ENCODE data around the gene VAC14.

The VAC14 gene

GRCh38 chr16:70697594-70698170 is 103.3 kb downstream of the VAC14 start:
- ChIA-PET POLR2A (no interaction called here), CTCF (no interaction called here)
- no peak for DNase-seq (ENCODE audit: extremely low spot score)
- no peak for TF ChIP-seq L3MBTL2 (conservative IDR thresholded peaks at IDR 0.05)

DNA sequence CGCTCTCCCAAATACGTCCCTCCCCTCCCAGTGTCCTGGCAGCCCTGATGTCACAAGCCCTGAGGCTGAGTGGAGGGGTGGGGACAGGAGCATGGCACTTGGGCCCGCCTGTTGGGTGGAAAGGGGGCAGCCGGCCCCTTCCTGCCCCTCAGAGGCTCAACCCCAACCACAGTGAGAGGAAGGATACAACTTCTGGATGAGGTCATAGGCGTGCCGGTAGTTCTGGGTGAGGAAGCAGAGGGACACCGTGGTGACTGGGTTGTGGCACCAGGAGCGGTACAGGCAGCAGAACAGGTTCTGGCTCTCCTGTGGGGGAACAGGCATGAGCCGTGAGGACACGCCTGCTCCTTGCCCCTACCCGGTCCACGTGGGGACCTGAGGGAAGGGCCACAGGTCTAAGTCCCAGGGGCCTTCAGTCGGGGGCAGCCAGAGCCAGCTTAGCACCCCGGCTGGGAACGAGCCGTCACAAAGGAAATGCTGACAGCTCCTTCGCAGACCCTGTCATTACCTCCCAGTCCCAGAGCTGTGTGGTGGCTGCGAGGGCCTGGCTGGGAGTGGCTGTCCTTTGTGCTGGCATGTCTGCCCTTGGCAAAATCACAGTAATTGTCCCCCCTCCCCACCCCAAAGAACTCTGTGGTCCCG is 103.9 kb downstream of the VAC14 start:
- no peak for DNase-seq (ENCODE audit: extremely low spot score)
- POLR2A ChIA-PET, result no interaction called here
- CTCF ChIA-PET, result no interaction called here
- TF ChIP-seq, protein P1, sequence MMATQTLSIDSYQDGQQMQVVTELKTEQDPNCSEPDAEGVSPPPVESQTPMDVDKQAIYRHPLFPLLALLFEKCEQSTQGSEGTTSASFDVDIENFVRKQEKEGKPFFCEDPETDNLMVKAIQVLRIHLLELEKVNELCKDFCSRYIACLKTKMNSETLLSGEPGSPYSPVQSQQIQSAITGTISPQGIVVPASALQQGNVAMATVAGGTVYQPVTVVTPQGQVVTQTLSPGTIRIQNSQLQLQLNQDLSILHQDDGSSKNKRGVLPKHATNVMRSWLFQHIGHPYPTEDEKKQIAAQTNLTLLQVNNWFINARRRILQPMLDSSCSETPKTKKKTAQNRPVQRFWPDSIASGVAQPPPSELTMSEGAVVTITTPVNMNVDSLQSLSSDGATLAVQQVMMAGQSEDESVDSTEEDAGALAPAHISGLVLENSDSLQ (IDR thresholded peaks at IDR 0.05), result no peak
- no peak for TF ChIP-seq LEF1 (IDR thresholded peaks at IDR 0.05; ENCODE audit: borderline replicate concordance)
- no peak for TF ChIP-seq TARDBP (IDR thresholded peaks at IDR 0.05)
- no peak for TF ChIP-seq ARNT (IDR thresholded peaks at IDR 0.05)
- no peak for TF ChIP-seq FOXK2 (IDR thresholded peaks at IDR 0.05)
- no peak for TF ChIP-seq ELF4 (IDR thresholded peaks at IDR 0.05)
- no peak for TF ChIP-seq SP1 (IDR thresholded peaks at IDR 0.05)

DNA sequence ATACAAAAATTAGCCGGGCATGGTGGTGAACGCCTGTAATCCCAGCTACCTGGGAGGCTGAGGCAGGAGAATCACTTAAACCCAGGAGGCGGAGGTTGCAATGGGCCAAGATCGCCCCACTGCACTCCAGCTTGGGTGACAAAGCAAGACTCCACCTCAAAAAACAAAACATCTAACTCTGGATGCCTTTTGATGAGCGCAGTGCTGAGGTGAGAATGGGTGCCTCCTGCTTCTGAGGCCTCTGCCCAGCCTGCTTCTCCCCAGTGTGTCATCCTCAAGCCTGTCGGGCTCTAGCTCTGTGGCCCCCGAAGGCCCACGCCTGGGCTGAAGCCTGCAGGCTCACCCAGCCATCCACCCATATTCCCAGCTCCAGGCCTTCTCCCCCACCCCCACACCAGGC is 104.6 kb downstream of the VAC14 start:
- POLR2A ChIA-PET, result no interaction called here

DNA sequence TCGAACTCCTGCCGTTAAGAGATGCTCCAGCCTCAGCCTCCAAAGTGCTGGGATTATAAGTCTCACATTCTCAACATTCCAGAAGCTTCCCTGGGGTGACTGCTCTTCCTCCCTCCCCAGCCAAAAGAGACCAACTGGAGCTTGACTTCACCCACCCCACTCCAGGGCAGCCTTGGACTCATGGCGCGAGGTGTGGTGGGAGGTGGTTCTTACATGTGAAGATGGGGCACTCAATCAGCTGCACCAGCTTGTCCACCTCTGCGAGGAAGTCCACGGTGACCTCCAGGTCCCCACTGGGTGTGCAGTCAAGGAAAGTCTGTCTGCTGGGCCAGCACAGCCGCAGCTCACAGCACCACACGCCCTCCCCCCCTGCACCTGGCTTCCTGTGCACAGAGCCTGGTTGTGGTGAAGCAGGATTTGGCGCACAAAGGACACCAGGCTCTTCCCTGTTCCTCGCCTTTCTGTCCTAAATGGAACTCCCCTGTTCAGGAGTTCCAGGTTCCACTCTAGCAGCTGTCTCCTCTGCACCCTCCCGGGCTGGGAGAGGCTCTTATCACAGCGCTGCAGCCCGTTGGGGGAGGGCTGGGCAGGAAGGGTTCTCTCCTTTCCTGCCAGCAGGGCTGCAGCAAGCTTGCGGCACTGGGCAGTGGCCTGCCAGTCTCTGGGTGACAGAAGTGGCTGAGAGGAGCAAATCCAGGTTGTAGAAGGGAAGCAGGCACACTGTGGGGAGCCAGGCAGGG is 105.5 kb downstream of the VAC14 start:
- CTCF ChIA-PET, result no interaction called here
- no peak for DNase-seq (ENCODE audit: extremely low spot score)
- POLR2A ChIA-PET, result no interaction called here
- no peak for TF ChIP-seq SUZ12 (IDR thresholded peaks at IDR 0.05)
- no peak for TF ChIP-seq ZNF384 (IDR thresholded peaks at IDR 0.05)

More for the DNA sequence above, 104.6 kb downstream of the VAC14 start:
- CTCF ChIA-PET, result no interaction called here
- TF ChIP-seq, protein P1 (IDR thresholded peaks at IDR 0.05), result no peak
- TF ChIP-seq FOXA1 (IDR thresholded peaks at IDR 0.05) (no peak), BHLHE40 (IDR thresholded peaks at IDR 0.05; ENCODE audit: borderline replicate concordance) (no peak), FOXM1 (IDR thresholded peaks at IDR 0.05; ENCODE audit: borderline replicate concordance) (no peak), TARDBP (IDR thresholded peaks at IDR 0.05) (no peak), SP1 (IDR thresholded peaks at IDR 0.05) (no peak), ELF4 (IDR thresholded peaks at IDR 0.05) (no peak), LEF1 (IDR thresholded peaks at IDR 0.05; ENCODE audit: borderline replicate concordance) (no peak), ZNF384 (IDR thresholded peaks at IDR 0.05) (no peak), FOXK2 (IDR thresholded peaks at IDR 0.05) (no peak), CTBP1 (IDR thresholded peaks at IDR 0.05; ENCODE audit: borderline replicate concordance) (no peak), SUZ12 (IDR thresholded peaks at IDR 0.05) (no peak), ARNT (IDR thresholded peaks at IDR 0.05) (no peak), HDGF (IDR thresholded peaks at IDR 0.05; ENCODE audit: borderline replicate concordance) (no peak), NFRKB (IDR thresholded peaks at IDR 0.05) (no peak), L3MBTL2 (conservative IDR thresholded peaks at IDR 0.05) (no peak)
- no peak for DNase-seq (ENCODE audit: extremely low spot score)

DNA sequence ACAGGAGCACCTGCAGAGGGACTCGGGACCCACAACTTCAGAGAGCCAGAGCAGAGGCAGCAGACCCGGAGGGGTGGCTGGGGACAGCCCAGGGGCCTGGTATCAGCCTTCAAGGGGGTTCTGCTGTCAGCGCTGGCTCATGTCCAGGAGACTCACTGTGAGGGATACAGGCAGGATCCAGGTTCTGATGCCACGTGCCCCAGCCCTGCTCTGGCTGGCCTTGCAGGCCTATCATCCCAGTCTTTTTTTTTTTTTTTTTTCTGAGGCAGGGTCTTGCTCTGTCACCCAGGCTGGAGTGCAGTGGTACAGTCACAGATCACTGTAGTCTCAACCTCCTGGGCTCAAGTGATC is 106.1 kb downstream of the VAC14 start:
- ChIA-PET POLR2A (no interaction called here), CTCF (no interaction called here)
- no peak for DNase-seq (ENCODE audit: extremely low spot score)
- TF ChIP-seq LEF1 (IDR thresholded peaks at IDR 0.05; ENCODE audit: borderline replicate concordance) (no peak), ARNT (IDR thresholded peaks at IDR 0.05) (no peak), L3MBTL2 (conservative IDR thresholded peaks at IDR 0.05) (no peak), FOXA1 (IDR thresholded peaks at IDR 0.05) (no peak), NFRKB (IDR thresholded peaks at IDR 0.05) (no peak), SUZ12 (IDR thresholded peaks at IDR 0.05) (no peak), BHLHE40 (IDR thresholded peaks at IDR 0.05; ENCODE audit: borderline replicate concordance) (no peak), CTBP1 (IDR thresholded peaks at IDR 0.05; ENCODE audit: borderline replicate concordance) (no peak), TARDBP (IDR thresholded peaks at IDR 0.05) (no peak), ELF4 (IDR thresholded peaks at IDR 0.05) (no peak), FOXM1 (IDR thresholded peaks at IDR 0.05; ENCODE audit: borderline replicate concordance) (no peak), HDGF (IDR thresholded peaks at IDR 0.05; ENCODE audit: borderline replicate concordance) (no peak), SP1 (IDR thresholded peaks at IDR 0.05) (no peak), ZNF384 (IDR thresholded peaks at IDR 0.05) (no peak), FOXK2 (IDR thresholded peaks at IDR 0.05) (no peak)
- TF ChIP-seq, protein P1 (IDR thresholded peaks at IDR 0.05), result no peak

DNA sequence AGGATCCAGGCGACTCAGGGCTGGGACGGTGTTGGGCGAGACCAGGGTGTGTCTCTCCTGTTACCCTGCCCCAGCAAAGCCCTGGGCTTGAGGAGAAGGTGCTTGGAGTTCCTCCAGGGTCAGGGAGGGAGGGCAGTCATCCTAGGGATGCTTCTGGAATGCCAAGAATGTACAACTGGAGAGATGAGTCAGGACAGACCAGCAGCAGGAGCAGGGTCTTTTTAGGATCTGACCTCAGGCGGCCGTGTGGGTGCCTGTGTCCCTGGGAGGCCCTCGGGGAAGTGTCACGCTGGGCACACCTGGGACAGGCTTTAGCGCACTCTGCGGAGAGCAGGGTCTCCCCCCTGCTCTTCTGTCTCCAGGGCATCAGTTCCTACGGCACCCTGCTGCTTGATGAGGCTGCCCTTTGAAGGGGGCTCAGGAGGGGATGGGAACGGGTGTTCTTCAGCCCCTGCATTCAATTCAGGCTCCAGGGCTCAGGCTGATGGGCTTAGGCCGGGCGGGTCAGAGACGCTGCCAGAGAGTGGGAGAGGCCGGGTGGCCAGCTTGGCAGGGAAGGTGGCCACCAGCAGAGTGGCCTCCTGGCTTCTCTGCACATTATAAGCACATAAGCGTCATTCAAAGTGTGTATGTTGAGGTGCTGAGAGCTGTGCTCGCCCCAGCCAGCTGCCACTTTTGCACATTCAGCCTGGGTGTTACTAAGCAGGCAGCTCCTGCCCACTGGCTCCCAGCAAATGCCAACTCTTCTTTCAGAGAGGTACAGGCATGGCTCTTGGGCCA is 106.7 kb downstream of the VAC14 start:
- CTCF ChIA-PET, result no interaction called here
- no peak for DNase-seq (ENCODE audit: extremely low spot score)

More for the DNA sequence above, 106.7 kb downstream of the VAC14 start:
- TF ChIP-seq FOXM1 (IDR thresholded peaks at IDR 0.05; ENCODE audit: borderline replicate concordance), result no peak
- TF ChIP-seq CTBP1 (IDR thresholded peaks at IDR 0.05; ENCODE audit: borderline replicate concordance), result no peak
- no peak for TF ChIP-seq ARNT (IDR thresholded peaks at IDR 0.05)
- TF ChIP-seq TARDBP (IDR thresholded peaks at IDR 0.05), result no peak
- no peak for TF ChIP-seq ZNF384 (IDR thresholded peaks at IDR 0.05)
- no peak for TF ChIP-seq HDGF (IDR thresholded peaks at IDR 0.05; ENCODE audit: borderline replicate concordance)
- POLR2A ChIA-PET, result no interaction called here
